ENCODE measurements around the gene OSR1.
"Not testable (repeated sequence)": the region's sequence is repeated elsewhere in the genome, so short reads cannot be mapped to it uniquely, and the experiment has no call there.

The OSR1 gene

DNA sequence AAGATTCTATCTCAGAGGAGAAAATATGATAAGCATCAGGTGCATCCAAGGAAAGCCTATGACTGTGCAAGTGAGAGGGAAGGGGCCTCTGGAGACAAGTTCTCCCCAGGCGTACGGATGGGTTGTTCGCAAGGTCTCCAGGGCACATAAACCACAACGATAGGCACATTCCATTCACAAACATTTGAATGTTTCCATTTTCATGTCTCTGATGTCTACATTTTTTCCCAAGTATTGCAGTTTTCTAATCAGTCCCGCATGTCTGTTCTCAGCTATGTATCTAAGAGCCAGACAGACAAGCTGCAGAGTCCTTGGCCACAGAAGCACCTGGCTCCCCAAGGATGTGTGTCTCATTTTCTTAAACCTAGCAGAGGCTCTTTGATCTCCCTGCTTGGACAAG is 28.0 kb downstream of the OSR1 start:
- no peak for ATAC-seq

DNA sequence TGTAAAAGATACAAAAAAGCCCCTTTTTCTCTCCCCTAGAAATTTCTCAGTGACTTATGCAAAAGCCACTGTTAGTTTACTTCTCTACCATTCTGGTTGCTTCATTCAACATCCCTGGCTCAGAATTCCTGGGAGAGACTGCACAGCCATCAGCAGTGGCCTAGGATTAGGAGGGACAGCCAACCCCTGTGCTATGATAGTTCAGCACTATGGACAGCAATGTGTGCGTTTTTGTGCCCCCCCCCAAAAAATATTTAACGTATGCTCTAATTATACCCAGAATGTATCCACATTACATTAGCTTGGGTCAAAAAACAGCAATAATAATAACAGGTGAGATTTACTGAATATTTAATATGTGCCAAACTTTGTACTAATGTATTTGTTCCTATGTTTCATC is 29.0 kb downstream of the OSR1 start:
- ATAC-seq: no peak

DNA sequence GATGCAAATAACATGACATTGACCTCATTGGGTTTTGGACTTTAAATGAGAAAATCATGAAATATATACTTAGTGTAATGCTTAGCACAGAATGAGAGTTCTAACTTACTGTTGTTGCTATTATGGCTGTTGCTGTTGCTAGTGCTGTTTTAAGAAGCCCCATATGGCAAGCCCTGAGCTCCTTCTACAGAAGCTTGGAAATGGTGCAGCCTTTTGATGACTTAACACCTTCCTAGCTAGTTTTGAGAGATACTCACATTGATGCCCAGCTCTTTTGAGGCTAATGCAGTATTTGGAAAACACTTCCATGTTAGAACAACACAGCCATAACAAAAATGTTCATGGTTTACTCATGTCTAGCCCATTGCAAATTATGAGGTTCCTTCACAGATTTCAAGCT is 30.9 kb downstream of the OSR1 start:
- no peak for ATAC-seq

DNA sequence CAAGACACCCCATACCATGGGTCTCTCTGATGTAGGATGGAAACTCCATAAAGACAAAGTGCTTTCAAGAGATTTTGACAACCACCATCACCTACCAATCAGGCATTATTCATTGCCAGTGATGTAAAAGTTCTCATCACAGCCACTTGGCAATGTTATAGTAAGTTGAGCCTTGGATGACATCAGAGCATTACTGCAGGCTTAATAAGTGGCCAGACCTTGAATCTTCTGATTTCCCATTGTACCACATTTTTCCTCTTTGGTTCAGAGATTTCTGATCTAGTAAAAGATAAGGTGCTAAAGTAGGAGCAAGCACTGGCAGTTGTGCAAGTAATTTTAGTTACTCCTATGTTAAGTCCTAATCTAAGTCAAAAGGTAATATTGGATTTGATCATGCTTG is 36.5 kb downstream of the OSR1 start:
- ATAC-seq: no peak

DNA sequence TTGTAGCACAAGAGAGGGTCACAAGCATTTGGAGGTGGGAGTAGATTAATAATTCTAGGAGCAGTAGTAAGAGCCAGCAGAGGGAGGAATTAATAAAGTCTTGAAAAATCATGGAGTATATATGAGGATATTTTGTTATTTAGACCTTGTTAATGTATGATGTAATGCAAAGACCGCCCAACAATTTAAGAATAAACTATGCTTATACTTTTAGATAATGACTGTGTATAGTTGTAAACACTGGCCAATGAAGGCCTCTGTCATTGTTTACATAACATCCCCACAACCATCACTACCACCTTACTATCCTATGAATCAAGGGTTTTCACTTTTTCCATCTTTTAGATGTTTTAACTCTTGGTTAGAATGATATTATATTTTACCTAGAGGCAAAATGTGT is 37.6 kb downstream of the OSR1 start:
- ATAC-seq: no peak

DNA sequence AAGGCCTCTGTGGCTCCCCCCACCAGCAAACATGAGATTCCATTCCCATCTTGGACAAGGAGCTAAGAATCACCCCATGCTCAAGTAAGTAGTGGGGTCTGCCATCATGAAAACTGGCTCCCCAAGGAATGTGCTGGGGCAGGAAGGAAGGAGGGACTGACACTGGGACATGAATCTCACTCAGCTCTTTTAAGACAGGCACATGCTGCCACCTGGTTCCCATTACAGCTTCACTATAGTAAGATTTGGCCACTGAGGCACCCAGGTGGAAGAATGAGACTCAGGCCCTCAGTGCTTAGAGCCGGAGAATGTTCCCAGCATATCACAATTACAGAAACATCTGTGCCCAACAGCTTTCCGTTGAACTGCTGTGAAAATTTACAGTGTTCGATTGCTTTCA is 38.7 kb downstream of the OSR1 start:
- ATAC-seq: no peak

DNA sequence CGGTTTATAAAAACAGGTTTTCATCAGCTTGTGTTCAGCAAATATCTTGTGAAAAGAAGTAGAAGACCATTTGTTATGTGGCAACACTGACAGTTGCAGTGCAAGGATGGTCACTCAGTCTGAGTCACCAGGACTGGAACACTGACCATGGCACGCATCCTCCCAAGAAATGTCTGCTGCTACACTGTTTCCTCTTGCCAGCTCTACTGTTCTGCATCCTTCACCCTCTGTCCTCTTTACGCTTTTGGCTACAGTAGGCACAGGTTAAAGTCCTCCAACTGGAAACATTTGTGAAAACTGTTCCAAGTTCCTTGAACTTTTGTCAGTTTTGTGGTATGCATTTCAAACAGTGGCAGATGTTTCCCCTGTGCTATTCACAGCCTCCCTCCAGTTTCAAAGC is 39.4 kb downstream of the OSR1 start:
- no peak for ATAC-seq

DNA sequence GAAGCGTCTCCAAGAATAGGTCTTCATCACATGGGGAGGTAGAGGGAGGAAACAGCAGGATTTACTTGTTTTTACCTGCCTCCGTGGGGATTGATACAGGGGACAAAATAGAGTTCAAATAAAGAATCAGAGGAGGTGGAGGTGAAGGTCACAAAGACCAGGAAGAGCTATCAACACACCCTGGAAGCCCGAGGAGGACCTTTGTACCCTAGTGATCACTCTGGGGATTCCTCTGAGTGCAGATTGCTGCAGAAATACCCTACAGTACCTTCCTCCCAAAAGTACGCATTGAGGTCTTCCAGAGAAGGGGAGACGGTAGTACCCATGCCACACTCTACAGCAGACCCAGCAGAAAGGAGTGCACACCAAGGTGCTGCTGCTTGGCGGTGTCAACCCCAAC is 44.9 kb downstream of the OSR1 start:
- no peak for ATAC-seq

DNA sequence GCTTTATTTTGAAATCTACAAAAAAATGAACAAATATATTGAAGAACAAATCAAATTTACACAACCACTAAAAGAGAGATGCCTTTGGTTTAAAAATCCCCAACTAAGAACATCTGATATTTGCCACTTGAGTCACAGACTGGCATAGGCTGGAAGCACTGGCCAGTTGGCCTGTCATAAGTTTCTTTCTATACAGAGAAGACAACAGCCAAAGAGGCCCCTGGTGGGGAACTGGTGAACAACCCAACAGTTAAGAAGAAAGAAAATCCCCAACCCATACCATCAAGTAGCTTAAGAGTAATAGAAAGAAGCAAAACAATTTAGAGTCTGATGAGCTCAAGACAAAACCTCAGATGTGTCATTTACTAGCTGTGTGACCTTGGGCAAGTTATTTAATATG is 45.5 kb downstream of the OSR1 start:
- no peak for ATAC-seq

DNA sequence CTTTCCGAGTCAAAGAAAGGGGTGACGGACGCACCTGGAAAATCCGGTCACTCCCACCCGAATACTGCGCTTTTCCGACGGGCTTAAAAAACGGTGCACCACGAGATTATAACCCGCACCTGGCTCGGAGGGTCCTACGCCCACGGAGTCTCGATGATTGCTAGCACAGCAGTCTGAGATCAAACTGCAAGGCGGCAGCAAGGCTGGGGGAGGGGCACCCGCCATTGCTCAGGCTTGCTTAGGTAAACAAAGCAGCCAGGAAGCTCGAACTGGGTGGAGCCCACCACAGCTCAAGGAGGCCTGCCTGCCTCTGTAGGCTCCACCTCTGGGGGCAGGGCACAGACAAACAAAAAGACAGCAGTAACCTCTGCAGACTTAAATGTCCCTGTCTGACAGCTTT is 52.4 kb downstream of the OSR1 start:
- not testable (repeated sequence) for ATAC-seq

DNA sequence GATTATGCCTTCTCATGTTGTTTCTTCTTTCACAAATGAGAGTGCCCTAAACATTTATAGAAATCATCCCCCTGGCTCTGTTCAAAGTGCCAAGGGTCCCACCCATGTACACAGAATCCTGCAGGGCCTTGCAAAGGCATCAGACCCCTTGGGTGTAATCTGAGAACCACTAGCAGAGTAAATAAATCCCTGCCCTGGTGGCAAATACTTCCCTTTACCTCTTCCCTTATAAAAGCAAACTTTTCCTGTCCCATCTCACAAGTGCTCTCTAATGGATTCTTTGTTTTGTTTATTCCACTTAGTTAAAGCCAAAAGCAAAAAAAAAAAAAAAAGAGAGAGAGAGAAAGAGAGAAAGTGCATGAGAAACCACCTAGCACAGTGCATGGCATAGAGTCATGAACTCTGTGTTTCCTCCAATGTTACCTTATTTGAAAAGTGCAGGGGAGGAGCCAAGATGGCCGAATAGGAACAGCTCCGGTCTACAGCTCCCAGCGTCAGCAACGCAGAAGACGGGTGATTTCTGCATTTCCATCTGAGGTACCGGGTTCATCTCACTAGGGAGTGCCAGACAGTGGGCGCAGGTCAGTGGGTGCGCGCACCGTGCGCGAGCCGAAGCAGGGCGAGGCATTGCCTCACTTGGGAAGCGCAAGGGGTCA is 52.9 kb downstream of the OSR1 start:
- not testable (repeated sequence) for ATAC-seq

DNA sequence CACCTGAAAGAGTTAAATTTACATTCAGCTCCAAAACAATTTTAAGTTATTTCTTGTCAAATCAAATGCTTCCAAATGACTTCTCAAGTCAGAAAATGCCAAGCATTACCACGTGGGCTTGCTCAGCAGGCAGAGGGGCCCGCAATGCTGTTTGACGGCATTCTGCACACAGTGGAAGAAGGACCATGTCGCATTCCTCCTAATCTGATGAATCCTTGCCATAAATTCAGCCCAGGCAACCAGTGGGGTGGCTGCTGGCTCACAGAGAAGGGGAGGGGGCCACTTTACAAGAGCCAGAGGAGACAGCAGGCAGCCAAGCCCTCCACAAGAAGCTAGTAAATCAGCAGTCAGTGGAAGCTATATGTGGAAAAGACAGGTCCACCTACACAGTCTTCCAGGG is 56.7 kb downstream of the OSR1 start:
- ATAC-seq: no peak

Measured in activated CD4-positive, CD25-positive, alpha-beta regulatory T cell treated with anti-CD3 and anti-CD28 coated beads, Interleukin-2, amount 50 U/mL, for 24 hours (primary cell).